Gastrocnemius medialis (tissue), 4 donors: Measurements from ENCODE around the gene WDFY4.

ENCODE experiments used
- CTCF ChIP-seq, 5 experiments: fragments of 450-650 bp in 3 of 5; fragments of 200-600 bp in 2 of 5; sonication (generic) in 2 of 5; IDR thresholded peaks in 4 of 5; conservative IDR thresholded peaks in 1 of 5; 1 replicate in 4 of 5; 2 replicates in 1 of 5; pipeline ENCODE4 v1.5.1; 2016 to 2019; ENCODE audit warnings: antibody characterized with exemption in 5 of 5, mild to moderate bottlenecking in 3 of 5, moderate library complexity in 3 of 5
- POLR2A ChIP-seq, 2 donors: fragments of 450-650 bp; IDR thresholded peaks; one replicate each; pipeline ENCODE4 v1.6.1; 2017; ENCODE audit warnings: antibody characterized with exemption in 2 of 2, mild to moderate bottlenecking in 2 of 2, moderate library complexity in 2 of 2

- TF ChIP-seq CTCF (IDR thresholded peaks at IDR 0.05 in 4 of 5, conservative IDR thresholded peaks at IDR 0.05 in 1 of 5): no peak
- TF ChIP-seq POLR2A (IDR thresholded peaks at IDR 0.05): no peak
Observed at GRCh38 chr10:49023071-49023470, 338.4 kb downstream of the WDFY4 start.
